Measurements from ENCODE around the gene LRMDA.

DNA sequence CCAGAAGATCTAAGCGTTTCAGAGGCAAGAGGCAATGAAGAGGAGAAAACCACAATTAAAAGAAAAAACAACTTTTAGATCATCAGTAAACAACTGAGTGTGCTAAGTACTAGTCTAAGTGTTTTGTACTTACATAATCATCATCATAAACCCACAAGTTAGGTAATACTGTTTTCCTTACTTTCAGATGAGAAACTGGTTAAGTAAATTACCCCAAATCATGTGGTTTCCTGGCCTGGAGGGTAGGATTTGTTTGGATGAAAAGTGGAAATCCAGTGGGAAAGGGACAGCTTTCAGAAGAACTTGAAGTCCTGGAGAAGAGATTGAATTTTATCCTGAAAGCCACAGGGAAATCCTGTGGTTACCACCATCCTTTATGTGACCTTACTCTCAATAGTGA lies 463.3 kb downstream of the LRMDA start:
- TF ChIP-seq, protein P1, sequence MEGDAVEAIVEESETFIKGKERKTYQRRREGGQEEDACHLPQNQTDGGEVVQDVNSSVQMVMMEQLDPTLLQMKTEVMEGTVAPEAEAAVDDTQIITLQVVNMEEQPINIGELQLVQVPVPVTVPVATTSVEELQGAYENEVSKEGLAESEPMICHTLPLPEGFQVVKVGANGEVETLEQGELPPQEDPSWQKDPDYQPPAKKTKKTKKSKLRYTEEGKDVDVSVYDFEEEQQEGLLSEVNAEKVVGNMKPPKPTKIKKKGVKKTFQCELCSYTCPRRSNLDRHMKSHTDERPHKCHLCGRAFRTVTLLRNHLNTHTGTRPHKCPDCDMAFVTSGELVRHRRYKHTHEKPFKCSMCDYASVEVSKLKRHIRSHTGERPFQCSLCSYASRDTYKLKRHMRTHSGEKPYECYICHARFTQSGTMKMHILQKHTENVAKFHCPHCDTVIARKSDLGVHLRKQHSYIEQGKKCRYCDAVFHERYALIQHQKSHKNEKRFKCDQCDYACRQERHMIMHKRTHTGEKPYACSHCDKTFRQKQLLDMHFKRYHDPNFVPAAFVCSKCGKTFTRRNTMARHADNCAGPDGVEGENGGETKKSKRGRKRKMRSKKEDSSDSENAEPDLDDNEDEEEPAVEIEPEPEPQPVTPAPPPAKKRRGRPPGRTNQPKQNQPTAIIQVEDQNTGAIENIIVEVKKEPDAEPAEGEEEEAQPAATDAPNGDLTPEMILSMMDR (IDR thresholded peaks at IDR 0.05; ENCODE audit: extremely low read depth in 1 of 2, insufficient read depth in 1 of 2, low read depth in 1 of 2, low read length in 2 of 2): no peak
- TF ChIP-seq MAX (IDR thresholded peaks at IDR 0.05; ENCODE audit: insufficient read depth, insufficient read length) (no peak), POLR2A (IDR thresholded peaks at IDR 0.05; ENCODE audit: low read depth, low read length) (no peak), MYC (IDR thresholded peaks at IDR 0.05; ENCODE audit: low read depth, low read length) (no peak), POLR2AphosphoS5 (IDR thresholded peaks at IDR 0.05; ENCODE audit: insufficient read depth, low read depth, low read length) (no peak)
